ENCODE measurements around the gene INTS7.

DNA sequence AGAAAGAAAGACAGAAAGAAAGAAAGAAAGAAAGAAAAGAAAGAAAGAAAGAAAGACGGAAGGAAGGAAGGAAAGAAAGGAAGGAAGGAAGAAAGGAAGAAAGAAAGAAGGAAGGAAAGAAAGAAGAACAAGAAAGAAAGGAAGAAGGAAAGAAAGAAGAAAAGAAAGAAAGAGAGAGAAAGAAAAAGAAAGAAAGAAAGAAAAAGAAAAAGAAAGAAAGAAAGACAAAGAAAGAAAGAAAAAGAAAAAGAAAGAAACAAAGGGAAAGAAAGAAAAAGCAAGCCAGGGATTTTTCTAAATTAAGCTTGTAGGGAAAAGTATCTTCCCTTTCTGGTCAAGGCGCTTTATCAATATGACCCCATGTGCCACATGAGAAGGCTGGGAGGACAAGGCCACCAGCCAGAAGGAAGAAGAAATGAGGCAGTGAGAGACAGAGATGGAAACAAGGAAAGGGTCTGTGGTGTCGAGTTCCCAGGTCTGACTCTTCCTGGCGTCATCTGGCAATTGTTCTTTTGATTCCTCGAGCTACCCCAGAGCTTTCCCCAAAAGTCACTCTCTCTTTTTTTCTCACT is 116.4 kb downstream of the INTS7 start:
- TF ChIP-seq, protein P1, sequence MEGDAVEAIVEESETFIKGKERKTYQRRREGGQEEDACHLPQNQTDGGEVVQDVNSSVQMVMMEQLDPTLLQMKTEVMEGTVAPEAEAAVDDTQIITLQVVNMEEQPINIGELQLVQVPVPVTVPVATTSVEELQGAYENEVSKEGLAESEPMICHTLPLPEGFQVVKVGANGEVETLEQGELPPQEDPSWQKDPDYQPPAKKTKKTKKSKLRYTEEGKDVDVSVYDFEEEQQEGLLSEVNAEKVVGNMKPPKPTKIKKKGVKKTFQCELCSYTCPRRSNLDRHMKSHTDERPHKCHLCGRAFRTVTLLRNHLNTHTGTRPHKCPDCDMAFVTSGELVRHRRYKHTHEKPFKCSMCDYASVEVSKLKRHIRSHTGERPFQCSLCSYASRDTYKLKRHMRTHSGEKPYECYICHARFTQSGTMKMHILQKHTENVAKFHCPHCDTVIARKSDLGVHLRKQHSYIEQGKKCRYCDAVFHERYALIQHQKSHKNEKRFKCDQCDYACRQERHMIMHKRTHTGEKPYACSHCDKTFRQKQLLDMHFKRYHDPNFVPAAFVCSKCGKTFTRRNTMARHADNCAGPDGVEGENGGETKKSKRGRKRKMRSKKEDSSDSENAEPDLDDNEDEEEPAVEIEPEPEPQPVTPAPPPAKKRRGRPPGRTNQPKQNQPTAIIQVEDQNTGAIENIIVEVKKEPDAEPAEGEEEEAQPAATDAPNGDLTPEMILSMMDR (conservative IDR thresholded peaks at IDR 0.05; ENCODE audit: low read depth, low read length), result no peak
- TF ChIP-seq EZH2 (IDR thresholded peaks at IDR 0.05; ENCODE audit: borderline replicate concordance, low read depth, low read length, poor library complexity, severe bottlenecking), result no peak

Measured in A673 (cell line).